Osteocyte (in vitro differentiated cells): ENCODE results near the gene OXGR1. TPM values are rescaled to one million over a fixed set of nuclear protein-coding genes. Genes with fewer than 3 reads are reported as not detected.
"Not testable (repeated sequence)": the region's sequence is repeated elsewhere in the genome, so short reads cannot be mapped to it uniquely, and the experiment has no call there.

ENCODE experiments used
- DNase-seq: peaks from one replicate; pipeline ENCODE4 v3.0.0; 2021; ENCODE audit warnings: mixed read lengths; ENCODE audit not compliant: unreplicated experiment; ENCODE audit errors: extremely low spot score
- H3K27ac Mint-ChIP-seq: one replicate; pipeline ENCODE4 v1.8.0; 2021; ENCODE audit warnings: mild to moderate bottlenecking, mixed read lengths; ENCODE audit not compliant: unreplicated experiment
- H3K27me3 Mint-ChIP-seq: one replicate; pipeline ENCODE4 v1.8.0; 2021; ENCODE audit warnings: mixed read lengths; ENCODE audit not compliant: unreplicated experiment
- H3K36me3 Mint-ChIP-seq: one replicate; pipeline ENCODE4 v1.8.0; 2021; ENCODE audit warnings: mixed read lengths; ENCODE audit not compliant: unreplicated experiment
- H3K4me1 Mint-ChIP-seq: one replicate; pipeline ENCODE4 v1.8.0; 2021; ENCODE audit warnings: mixed read lengths; ENCODE audit not compliant: unreplicated experiment
- H3K4me3 Mint-ChIP-seq: one replicate; pipeline ENCODE4 v1.8.0; 2021; ENCODE audit warnings: mild to moderate bottlenecking, moderate library complexity, mixed read lengths; ENCODE audit not compliant: unreplicated experiment
- H3K9me3 Mint-ChIP-seq: one replicate; pipeline ENCODE4 v1.8.0; 2021; ENCODE audit warnings: mixed read lengths; ENCODE audit not compliant: unreplicated experiment
- total RNA-seq: library from RNA; stranded (reverse); gene quantifications from 2 replicates; pipeline ENCODE4 v1.2.1, GENCODE V29; 2021
- TF ChIP-seq, protein P1 (sequence below): fragments of 200-600 bp; sonication (generic); IDR thresholded peaks from 2 replicates; pipeline ENCODE4 v1.5.0; 2021; ENCODE audit warnings: antibody characterized with exemption, mild to moderate bottlenecking, moderate library complexity

Gene OXGR1
- total RNA-seq, 1 donor from 2014 or later = not detected

DNA sequence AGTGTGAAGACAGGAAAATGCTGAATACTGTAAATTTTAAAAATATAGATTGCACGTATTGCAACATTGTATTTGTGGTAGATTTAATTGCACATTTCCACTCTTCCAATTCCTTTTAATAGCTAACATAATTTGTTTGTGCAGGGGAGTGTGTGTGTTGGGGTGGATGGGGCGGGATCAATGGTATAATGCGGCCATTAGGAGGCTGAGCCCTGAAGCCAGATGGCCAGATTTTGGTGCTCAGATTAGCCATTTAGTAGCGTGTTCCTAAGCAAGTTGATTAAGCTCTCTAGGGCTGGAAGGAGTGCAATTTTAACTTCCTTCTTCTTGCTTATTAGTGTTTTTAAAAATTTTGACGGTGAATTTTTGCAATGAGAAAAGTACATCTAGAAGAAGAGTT is 5.8 kb downstream of the OXGR1 start:
- Mint-ChIP-seq H3K4me1 (peaks cover 5% of the 10 kb centered on the region), H3K27me3 (peaks cover 75% of the 10 kb centered on the region)
- DNase-seq = no peak

GRCh38 chr13:96984051-96984508 is 10.2 kb downstream of the OXGR1 start:
- Mint-ChIP-seq H3K27ac (no peak overlapping the region), H3K36me3 (no peaks in the 10 kb centered on the region), H3K27me3 (peaks cover 60% of the 10 kb centered on the region), H3K4me3 (no peak overlapping the region), H3K4me1 (peaks cover 4% of the 10 kb centered on the region), H3K9me3 (peaks cover 8% of the 10 kb centered on the region)
- TF ChIP-seq, protein P1, sequence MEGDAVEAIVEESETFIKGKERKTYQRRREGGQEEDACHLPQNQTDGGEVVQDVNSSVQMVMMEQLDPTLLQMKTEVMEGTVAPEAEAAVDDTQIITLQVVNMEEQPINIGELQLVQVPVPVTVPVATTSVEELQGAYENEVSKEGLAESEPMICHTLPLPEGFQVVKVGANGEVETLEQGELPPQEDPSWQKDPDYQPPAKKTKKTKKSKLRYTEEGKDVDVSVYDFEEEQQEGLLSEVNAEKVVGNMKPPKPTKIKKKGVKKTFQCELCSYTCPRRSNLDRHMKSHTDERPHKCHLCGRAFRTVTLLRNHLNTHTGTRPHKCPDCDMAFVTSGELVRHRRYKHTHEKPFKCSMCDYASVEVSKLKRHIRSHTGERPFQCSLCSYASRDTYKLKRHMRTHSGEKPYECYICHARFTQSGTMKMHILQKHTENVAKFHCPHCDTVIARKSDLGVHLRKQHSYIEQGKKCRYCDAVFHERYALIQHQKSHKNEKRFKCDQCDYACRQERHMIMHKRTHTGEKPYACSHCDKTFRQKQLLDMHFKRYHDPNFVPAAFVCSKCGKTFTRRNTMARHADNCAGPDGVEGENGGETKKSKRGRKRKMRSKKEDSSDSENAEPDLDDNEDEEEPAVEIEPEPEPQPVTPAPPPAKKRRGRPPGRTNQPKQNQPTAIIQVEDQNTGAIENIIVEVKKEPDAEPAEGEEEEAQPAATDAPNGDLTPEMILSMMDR = no peak
- DNase-seq = no peak

More for the DNA sequence above, 5.8 kb downstream of the OXGR1 start:
- TF ChIP-seq, protein P1 = no peak
- Mint-ChIP-seq H3K9me3 (peaks cover 5% of the 10 kb centered on the region), H3K27ac (no peak overlapping the region), H3K4me3 (no peak overlapping the region), H3K36me3 (no peaks in the 10 kb centered on the region)

GRCh38 chr13:96982672-96983071 is 11.6 kb downstream of the OXGR1 start:
- TF ChIP-seq, protein P1 = no peak
- Mint-ChIP-seq H3K9me3 (peaks cover 8% of the 10 kb centered on the region), H3K27ac (no peak overlapping the region), H3K36me3 (no peaks in the 10 kb centered on the region), H3K27me3 (peaks cover 58% of the 10 kb centered on the region), H3K4me3 (no peak overlapping the region), H3K4me1 (peaks cover 4% of the 10 kb centered on the region)
- no peak for DNase-seq

DNA sequence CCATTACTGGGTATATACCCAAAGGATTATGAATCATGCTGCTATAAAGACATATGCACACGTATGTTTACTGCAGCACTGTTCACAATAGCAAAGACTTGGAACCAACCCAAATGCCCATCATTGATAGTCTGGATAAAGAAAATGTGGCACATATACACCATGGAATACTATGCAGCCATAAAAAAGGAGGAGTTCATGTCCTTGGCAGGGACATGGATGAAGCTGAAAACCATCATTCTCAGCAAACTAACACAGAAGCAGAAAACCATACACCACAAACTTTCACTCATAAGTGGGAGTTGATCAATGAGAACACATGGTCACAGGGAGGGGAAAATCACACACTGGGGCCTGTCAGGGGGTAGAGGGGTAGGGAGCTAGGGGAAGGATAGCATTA is 14.4 kb downstream of the OXGR1 start:
- not testable (repeated sequence) for H3K9me3 Mint-ChIP-seq, H3K36me3 Mint-ChIP-seq, H3K4me3 Mint-ChIP-seq, H3K4me1 Mint-ChIP-seq, DNase-seq, H3K27ac Mint-ChIP-seq
- H3K27me3 Mint-ChIP-seq = peaks cover 62% of the 10 kb centered on the region

DNA sequence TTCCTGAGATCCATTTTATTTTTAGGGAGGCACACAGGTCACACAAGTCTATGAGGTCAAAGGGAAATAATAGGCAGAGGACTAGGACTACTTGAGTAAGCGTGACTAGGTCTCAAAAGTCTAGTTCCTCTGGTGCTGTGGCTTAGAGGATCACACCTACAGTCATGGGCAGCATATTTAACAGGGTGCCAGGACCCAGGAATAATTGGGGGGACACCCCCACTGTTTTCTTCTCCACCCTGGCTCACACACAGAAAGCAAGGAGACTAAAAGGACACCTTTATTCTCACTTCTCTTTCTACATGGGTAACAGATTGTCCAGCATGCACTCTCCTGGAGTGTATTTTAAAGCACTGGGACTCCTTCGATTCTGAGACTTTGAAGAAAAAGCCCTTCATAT is 26.2 kb downstream of the OXGR1 start:
- peaks cover 35% of the 10 kb centered on the region for H3K27me3 Mint-ChIP-seq
- no peak overlapping the region for H3K27ac Mint-ChIP-seq
- peaks cover 9% of the 10 kb centered on the region for H3K9me3 Mint-ChIP-seq

More for the DNA sequence above, 26.2 kb downstream of the OXGR1 start:
- DNase-seq = no peak
- TF ChIP-seq, protein P1 = no peak
- no peak overlapping the region for H3K4me3 Mint-ChIP-seq
- H3K36me3 Mint-ChIP-seq = no peaks in the 10 kb centered on the region
- no peaks in the 10 kb centered on the region for H3K4me1 Mint-ChIP-seq
